ENCODE results near the gene TEX22.

The TEX22 gene

GRCh38 chr14:105433161-105433605 is 34.8 kb downstream of the TEX22 start:
- no peak overlapping the region for H3K27ac ChIP-seq
- DNase-seq (ENCODE audit: low read depth, low spot score): no peak

GRCh38 chr14:105436402-105436801 is 38.1 kb downstream of the TEX22 start:
- DNase-seq (ENCODE audit: low read depth, low spot score): no peak
- H3K27ac ChIP-seq: no peak overlapping the region

GRCh38 chr14:105436891-105437722 is 38.8 kb downstream of the TEX22 start:
- no peak for DNase-seq (ENCODE audit: low read depth, low spot score)
- H3K27ac ChIP-seq: no peak overlapping the region

- DNase-seq (ENCODE audit: low read depth, low spot score): no peak
- H3K27ac ChIP-seq: no peak overlapping the region
Observed at GRCh38 chr14:105437723-105438500, 39.6 kb downstream of the TEX22 start.

GRCh38 chr14:105439179-105439578 is 40.8 kb downstream of the TEX22 start:
- H3K27ac ChIP-seq: no peak overlapping the region
- DNase-seq (ENCODE audit: low read depth, low spot score): no peak

DNA sequence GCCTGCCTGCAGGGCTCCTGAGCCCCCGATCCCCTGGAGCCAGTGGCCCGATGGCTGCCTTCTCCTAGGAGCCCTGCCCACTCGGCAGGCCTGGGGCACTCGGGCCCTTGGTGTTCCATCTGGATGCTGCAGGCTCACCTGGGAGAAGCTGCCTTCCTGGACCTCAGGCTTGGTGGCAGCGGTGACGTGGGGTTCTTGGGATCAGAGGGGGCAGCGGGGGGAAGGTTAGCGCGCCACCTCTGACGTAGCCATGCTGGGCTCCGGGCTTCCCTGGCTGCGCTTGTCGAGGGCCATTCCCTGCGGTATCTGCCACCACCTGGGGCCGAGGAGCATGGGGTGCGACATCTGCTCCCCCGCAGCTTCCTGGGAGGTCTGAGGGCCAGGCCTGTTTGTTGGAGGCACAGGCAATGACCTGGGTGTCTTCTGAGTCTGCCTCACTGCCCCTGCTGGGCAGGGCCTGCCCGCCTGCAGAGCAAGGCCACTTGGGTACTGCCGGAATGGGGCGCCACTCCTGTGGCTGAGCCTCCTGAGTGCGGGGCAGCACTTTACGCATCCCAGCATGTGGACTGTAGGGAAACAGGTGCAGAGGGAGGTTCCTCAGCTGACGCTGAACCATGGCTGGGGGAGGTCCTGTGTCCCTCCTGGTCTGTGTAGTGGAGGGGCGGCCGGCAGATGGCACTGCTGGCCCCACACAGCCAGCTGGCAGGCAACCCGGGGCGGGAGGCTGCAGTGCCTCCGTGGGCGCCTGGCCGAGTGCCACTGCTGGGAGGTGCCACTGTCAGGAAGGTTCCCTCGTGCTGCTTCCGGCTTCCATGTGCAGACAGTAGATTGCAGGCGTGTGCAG is 41.6 kb downstream of the TEX22 start:
- DNase-seq (ENCODE audit: low read depth, low spot score): no peak
- H3K27ac ChIP-seq: no peak overlapping the region

- no peak for DNase-seq (ENCODE audit: low read depth, low spot score)
- no peak overlapping the region for H3K27ac ChIP-seq
Observed at GRCh38 chr14:105440554-105440900, 42.2 kb downstream of the TEX22 start.

- DNase-seq (ENCODE audit: low read depth, low spot score): no peak
- no peak overlapping the region for H3K27ac ChIP-seq
Observed at GRCh38 chr14:105440992-105441391, 42.7 kb downstream of the TEX22 start.

GRCh38 chr14:105442125-105442524 is 43.8 kb downstream of the TEX22 start:
- no peak for DNase-seq (ENCODE audit: low read depth, low spot score)
- no peak overlapping the region for H3K27ac ChIP-seq

DNA sequence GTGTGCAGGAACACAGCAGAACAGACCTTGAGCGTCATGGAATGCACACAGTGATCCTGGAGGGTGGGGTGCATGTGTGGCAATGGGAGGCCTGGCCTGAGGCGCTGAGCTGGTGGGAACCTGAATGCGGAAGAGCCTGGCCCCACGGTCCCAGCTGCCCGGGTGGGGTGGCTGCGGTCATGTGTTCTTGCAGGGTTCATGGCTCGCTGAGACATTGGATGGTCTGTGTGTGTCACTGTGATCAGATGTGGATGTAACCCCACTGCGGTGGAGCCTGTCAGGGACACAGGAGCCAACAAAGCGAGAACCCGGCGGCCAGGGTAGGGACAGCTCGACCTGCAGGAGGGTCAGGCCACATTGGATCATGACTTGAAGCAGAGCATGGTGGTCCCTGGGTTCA is 44.5 kb downstream of the TEX22 start:
- H3K27ac ChIP-seq: no peak overlapping the region
- DNase-seq (ENCODE audit: low read depth, low spot score): no peak

DNA sequence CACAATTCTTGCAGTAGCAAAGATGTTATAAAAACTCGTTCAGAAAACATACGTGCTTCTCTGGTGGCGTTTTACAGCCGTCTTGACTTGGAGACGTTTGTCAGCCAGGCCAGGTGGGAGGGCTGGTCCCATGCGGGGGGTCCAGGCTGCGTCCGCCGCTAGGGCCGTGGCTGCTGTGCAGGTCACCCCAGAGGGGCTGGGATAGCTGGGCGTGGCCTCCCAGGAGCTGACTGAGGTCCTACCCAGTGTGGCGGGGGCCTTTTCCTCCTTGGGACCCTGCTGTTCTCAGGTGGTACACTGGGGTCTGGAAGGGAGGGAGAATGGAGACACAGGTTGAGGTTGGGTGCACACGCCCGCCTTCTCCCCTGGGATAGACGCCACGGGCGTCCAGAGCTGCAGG is 46.5 kb downstream of the TEX22 start:
- DNase-seq (ENCODE audit: low read depth, low spot score): no peak
- no peak overlapping the region for H3K27ac ChIP-seq

DNA sequence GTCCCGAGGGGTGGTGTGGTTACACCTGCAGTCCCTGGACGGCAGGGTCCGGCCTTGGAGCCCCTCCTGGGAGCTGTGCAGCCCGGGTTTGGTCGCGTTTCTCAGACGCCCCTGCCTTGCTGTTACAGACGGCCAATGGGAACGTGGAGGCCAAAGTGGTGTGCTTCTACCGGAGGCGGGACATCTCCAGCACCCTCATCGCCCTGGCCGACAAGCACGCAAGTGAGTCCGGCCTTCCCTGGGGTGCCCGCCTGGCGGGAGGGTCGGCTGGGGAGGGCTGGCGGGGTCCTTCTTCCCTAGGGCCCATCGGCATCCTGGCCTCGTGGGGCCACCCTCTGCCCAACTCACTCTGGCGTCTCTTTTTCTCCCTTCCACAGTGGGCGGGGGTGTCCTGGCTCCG is 47.0 kb downstream of the TEX22 start:
- no peak for DNase-seq (ENCODE audit: low read depth, low spot score)
- H3K27ac ChIP-seq: no peak overlapping the region

DNA sequence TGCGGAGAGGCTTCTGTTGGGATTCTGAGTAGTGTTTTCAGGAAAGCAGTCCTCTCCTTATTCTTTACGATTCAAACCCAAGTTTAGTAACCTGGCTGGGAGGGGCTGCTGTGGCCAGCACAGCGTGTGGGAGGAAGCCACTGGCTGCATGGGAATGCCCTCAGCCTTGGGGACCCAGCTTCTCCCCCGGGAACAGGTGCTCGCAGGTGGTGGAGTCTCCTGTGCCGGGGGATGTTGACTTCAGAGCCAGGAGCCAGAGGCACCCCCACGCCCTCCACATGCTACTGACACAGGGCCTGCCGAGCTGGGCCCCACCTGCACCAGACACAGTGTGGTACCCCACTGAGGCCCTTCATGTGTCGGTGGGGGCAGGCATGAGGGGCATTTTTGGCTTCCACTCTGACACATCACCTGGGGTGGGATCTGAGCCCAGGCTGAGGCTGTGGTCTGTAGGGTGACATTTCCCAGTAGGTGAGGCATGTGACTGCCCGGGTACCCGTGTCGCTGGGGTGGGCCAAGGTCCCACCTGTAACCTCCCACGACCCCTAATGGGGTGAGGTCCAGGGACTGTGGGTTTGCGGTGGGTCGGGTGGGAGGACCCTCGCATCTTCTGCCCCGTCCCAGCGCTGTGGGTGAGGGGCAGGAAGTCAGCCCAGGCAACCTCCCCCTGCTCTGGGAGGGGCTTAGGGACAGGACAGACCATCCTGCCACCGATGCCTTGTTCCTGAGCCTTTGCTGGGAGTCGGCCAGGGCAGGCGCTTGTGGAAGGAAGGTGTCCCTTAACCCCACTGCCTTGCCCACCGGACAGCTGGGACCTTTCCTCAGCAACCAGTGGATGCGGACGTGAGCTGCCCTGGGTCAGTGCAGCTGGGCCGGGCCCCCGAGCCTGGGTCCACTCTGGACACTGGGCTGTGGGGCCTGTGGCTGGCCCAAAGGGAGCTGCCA is 47.8 kb downstream of the TEX22 start:
- no peak overlapping the region for H3K27ac ChIP-seq
- DNase-seq (ENCODE audit: low read depth, low spot score): no peak

GRCh38 chr14:105446971-105447370 is 48.6 kb downstream of the TEX22 start:
- no peak for DNase-seq (ENCODE audit: low read depth, low spot score)
- H3K27ac ChIP-seq: no peak overlapping the region

DNA sequence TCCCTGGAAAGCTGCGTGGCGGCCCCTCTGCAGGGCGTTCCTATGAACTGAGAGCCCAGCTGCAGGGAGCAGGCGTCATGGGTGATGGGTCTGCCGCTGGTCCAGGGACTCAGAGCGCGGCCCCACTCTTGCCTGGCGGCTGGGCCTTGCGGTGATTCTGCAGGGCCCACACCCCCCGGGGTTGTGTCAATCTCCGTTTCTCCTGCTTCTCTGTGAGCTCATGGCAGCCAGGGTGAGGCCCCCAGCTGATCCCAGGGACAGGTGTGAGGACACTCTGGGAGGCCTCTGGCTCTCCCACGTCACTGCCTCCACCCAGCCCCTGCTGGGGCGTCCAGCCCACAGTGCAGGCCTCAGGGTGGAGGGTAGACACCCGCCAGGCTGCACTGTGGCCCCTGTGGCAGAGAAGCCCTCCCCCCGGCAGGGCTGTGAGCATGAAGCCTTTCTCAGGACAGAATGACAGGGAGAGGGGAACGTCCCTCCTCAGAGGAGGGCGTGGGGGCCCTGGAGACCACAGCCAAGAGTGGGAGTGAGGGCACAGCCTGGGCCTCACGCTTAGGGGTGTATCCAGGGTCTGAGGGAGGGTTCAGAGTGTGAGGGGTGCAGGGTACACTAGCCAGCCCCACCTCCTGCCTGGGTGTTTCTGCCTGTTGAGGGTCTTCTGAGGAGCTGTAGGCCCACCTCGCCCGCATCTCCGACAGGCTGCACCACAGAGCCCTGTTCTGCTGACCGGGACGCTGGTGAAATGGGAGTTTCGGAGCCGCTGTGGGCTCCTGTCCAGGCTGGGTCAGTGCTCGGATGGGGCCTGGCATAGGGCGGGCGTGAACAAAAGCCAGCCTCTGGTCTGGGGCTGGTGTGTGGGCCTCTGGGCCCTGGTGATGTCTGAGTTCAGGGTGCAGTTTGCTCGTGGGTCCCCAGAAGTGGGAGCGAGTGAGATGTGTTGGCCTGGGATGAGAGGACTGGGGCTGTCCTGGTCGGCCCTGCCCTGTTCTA is 49.6 kb downstream of the TEX22 start:
- DNase-seq (ENCODE audit: low read depth, low spot score): no peak
- H3K27ac ChIP-seq: no peak overlapping the region

GRCh38 chr14:105448706-105449111 is 50.4 kb downstream of the TEX22 start:
- no peak for DNase-seq (ENCODE audit: low read depth, low spot score)
- no peak overlapping the region for H3K27ac ChIP-seq

DNA sequence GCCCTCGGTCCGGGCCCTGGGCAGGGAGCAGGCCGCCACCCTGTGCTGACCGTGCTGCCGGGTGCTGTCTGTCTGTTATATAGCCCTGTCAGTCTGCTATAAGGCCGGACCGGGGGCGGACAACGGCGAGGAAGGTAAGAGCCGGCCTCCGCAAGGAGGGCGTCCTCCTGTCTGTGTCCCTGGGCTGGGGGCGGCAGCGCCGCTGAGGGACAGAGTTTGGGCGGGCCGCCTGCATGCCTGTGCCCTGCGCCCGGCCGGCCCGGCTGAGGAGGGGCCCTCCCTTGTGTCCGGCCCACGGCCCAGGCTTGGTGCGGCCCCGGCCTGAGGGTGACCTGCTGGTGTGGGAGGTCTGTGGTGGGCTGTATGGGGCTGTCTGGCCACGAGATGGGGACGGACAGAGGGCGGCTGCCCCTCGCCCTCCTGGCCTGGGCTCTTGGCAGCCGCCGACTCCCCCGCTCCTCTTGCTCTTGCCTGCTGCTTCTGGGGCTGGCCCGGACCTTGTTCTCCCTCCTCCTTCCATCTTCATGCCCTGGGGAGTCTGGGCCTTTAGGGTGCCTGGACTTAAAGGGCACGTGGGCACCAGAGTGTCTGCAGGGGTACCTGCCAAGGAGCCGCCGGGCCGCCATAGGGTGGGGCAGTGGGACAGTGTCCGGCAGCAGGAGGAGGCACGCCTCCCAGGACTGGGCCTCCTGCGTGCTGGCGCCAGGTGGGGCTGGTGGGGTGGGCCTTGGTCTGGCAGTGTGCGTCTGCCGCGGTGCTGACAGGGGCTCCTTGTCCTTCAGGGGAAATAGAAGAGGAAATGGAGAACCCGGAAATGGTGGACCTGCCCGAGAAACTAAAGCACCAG is 51.2 kb downstream of the TEX22 start:
- H3K27ac ChIP-seq: no peak overlapping the region
- no peak for DNase-seq (ENCODE audit: low read depth, low spot score)

DNA sequence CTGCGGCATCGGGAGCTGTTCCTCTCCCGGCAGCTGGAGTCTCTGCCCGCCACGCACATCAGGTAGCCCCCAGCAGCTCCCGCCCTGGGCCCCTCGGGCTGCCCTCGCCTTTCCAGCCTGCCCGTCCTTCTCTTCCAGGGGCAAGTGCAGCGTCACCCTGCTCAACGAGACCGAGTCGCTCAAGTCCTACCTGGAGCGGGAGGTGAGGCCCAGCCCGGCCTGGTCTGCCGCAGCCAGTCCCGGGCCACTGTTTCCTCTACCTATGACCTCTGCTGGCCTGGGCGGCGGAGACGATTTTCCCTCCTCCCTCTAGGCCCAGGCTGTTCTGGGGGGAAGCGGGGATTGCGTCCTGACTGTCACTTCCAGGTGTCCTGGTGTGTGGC is 51.8 kb downstream of the TEX22 start:
- no peak for DNase-seq (ENCODE audit: low read depth, low spot score)
- no peak overlapping the region for H3K27ac ChIP-seq

Data from epithelial cell of prostate (primary cell).